Kasumi-1 (cell line): ENCODE data around the gene SMIM13.

Experiments used
- DNase-seq, 2 experiments: peaks; one replicate each; lab custom pipeline; 2025; lab: John Stamatoyannopoulos, UW

SMIM13 gene

DNA sequence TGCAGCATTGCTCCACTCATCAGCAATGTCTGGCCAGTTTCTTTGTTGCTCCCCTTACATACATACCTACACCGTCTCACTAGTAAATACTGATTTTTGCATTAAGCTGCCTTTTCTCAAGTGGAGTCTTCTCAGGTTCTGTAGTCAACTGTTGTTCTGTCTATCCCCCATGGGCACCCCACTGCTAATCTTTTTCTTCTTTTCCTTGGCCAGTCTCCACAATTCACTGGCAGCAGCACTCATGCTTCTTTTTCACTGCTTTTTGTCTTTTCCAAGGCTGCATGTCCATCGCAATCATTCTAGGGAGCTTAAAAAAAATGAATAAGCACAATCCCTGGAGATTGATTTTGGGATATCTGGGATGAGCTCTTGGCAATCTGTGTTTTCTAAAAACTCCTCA is 28.2 kb downstream of the SMIM13 start:
- DNase-seq, result no peak

DNA sequence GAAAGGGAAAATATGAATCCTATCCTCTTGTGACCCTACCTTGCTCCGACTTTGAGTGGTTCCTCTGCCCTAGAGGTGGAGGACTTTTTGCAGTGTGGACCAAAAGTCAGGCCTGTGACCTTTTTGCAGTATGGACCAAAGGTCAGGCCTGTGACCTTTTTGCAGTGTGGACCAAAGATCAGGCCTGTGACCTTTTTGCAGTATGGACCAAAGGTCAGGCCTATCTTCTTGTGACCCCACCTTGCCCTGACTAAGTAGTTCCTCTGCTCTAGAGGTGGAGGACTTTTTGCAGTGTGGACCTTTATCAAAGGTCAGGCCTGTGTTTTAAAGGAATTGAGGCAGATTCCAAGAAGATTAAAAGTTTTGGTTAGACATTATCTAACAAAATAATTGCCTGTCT is 28.7 kb downstream of the SMIM13 start:
- DNase-seq, result no peak

DNA sequence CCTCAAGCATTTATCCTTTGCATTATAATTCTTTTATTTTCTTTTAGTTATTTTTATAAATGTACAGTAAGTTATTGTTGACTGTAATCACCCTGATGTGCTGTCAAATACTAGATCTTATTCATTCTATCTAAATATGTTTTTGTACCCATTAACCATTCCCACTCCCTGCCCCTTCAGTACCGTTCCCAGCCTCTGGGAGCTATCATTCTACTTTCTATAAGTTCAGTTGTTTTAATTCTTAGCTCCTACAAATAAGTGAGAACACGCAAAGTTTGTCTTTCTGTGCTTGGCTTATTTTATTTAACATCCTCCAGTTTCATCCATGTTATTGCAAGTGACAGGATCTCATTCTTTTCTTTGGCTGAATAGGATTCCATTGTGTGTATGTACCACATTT is 30.3 kb downstream of the SMIM13 start:
- peak; percentile 8 to 19 for DNase-seq

- no peak for DNase-seq
These were observed 33.2 kb downstream of the SMIM13 start for GRCh38 chr6:11126876-11127275.

- DNase-seq, result no peak
These were observed 35.0 kb downstream of the SMIM13 start for GRCh38 chr6:11128608-11129007.

- DNase-seq, result no peak
These were observed 36.4 kb downstream of the SMIM13 start for GRCh38 chr6:11129908-11130565.

- DNase-seq, result no peak
These were observed 37.0 kb downstream of the SMIM13 start for GRCh38 chr6:11130605-11131004.

- no peak for DNase-seq
These were observed 38.7 kb downstream of the SMIM13 start for GRCh38 chr6:11132194-11132888.

DNA sequence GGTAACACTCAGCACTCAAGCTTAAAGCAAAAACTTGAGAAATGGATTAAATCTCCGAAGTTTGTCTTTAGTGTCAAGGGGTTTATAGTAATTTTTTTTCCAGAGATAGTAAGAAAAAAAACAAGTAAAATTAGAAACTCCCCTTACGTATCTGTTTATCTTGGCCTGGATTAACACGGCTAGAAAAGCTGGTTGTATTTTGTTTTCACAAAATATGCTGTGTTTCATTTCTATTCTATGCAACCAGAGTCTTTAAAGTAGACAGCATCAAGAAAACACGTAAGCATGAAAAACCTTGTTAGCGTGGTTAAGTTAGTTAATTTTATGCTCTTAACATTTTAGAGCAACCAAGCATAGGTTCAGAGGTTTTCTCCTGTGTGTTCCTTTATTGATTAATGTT is 39.6 kb downstream of the SMIM13 start:
- no peak for DNase-seq

GRCh38 chr6:11136809-11137208 is 43.2 kb downstream of the SMIM13 start:
- no peak for DNase-seq

GRCh38 chr6:11139051-11139960 is 45.7 kb downstream of the SMIM13 start:
- DNase-seq, result no peak

- no peak for DNase-seq
These were observed 46.4 kb downstream of the SMIM13 start for GRCh38 chr6:11140056-11140455.

DNA sequence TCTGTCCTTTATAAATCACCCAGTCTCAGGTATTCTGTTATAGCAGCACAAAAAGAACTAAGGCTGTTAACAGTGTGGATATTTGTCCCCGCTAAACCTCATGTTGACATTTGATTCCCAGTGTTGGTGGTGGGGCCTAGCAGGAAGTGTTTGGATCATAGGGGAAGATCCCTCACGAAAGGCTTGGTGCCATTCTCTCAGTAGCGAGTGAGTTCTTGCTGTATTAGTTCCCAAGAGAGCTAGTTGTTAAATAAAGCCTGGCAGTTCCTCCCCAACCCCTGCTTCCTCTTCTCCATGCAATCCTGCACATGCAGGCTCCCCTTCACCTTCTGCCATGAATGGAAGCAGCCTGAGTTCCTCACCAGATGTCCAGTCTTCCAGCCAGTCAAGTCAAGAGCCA is 47.7 kb downstream of the SMIM13 start:
- peak in 1 of 2 experiments; percentile 2 for DNase-seq

DNA sequence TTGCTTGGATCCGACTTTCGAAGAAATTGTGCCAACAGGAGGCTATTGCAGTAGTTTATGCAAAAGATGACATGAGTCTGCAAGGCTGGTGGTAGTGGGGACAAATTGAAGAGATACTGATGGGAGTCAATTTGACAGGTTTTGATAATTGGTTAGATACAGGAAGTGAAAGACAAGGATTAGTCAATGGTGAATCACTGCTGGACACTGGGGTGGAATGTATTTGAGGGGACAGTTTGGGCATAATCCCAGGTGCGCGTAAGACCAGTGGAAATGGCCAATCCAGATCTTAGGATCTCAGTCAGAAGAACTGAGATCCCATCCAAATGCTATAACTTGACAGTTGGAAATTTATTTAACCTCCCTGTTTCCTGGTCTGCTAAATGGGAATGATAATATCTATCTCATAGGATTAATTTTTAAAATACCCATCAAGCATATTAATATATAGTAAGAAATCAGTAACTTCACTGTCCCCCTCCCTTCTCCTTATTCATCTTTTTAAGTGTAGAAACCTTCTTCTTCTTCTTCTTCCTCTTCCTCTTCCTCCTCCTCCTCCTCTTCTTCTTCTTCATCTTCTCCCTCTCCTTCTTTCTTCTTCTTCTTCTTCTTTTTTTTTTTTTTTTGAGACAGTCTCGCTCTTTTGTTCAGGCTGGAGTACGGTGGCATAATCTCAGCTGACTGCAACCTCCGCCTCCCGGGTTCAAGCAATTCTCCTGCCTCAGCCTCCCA is 48.8 kb downstream of the SMIM13 start:
- no peak for DNase-seq

- peak; percentile 3 to 4 for DNase-seq
These were observed 50.0 kb downstream of the SMIM13 start for GRCh38 chr6:11143394-11144371.

DNA sequence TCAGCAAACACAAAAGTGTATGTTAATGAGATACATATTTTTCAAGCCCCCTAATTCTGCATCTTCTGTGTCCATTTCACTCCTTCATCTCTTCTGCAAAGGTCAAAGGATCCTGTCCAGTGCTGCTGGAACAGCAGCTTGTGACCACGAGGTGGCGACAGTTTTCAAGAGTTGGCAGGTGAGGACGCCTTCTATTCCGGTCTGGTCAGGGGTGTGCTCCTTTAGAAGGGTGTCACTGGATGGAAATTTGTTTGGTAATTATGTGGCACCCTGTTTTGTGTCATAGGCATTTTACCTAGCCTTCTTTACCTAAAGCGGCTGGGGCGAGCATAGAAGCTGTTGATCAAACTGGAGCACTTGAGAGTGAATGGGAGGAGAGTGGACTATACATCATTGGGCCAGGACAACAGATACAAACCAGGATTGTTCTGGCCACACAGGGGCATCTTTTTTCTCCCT is 50.8 kb downstream of the SMIM13 start:
- DNase-seq, result peak; percentile 49 to 62

GRCh38 chr6:11146117-11146826 is 52.6 kb downstream of the SMIM13 start:
- no peak for DNase-seq

DNA sequence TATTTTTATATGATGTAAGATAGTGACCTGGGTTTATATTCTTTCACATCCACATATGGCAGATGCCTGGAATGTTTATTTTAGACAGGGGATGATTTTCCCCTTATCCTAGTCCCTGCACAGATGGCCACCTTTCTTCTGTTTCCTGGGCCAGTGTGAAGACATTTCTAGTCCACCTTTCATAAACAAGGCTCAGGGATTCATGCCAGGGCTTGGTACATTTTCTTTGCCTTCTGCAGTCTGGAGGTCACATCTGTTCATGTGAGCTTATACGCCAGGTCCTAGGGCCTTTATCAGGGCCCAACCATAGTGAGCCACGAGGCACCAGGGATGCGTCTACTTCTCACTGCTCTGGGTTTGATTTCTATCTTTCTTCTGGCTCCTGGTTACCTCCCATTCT is 55.9 kb downstream of the SMIM13 start:
- no peak for DNase-seq

- no peak for DNase-seq
These were observed 57.9 kb downstream of the SMIM13 start for GRCh38 chr6:11151488-11151887.

DNA sequence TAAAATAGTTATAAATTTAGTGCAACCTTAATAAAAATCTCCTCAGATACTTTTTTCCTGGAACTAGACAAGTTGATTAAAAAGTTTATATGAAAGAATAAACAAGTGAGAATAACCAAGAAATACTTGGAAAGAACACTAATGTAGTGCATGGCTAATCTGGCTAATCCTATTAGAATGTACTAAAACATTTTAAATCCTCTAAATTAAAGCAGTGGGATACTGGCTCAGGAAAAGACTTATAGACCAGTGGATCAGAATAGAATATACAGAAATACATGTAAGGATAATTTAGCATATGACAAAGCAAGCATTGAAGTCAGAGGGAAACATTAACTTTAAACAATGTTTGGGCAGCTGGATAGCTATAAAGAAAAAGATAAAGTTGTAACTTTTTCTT is 58.9 kb downstream of the SMIM13 start:
- no peak for DNase-seq
